Iris pigment epithelial cell (primary cell): ENCODE measurements around the gene ORM1.
"Not testable (repeated sequence)": the region's sequence is repeated elsewhere in the genome, so short reads cannot be mapped to it uniquely, and the experiment has no call there.

Source experiments
- DNase-seq: peaks from one replicate; pipeline ENCODE4 v3.0.0-alpha.2; 2011; ENCODE audit warnings: low read depth

Gene ORM1

DNA sequence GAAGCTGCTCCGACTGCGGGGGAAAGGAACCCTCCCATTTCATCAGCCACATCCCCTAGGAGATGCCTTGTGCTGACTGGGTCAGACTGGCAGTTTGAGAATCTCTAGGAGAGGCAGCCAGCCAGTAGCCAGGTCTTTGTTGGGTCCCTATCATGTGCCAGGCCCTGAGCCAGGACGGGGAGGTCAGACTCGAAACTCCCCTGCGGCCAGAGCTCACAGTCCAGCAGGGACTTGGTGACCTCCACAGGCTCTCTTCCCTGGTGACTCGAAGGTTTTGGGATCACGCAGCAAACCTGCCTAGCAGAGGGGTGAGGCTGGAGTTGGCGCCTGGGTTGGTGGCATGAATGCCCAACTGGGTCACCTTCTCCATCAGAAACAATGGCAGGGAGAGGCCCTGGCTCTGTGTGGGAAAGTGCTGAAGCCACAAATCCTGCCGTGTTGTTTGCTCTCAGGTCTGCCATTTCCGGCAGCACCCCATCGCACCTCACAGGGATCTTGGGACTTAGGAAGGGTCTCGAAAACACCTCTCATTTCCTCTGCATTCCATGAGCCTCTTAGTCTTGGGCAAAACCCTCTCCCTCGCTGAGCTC lies 14.4 kb upstream of the ORM1 start:
- no peak for DNase-seq

DNA sequence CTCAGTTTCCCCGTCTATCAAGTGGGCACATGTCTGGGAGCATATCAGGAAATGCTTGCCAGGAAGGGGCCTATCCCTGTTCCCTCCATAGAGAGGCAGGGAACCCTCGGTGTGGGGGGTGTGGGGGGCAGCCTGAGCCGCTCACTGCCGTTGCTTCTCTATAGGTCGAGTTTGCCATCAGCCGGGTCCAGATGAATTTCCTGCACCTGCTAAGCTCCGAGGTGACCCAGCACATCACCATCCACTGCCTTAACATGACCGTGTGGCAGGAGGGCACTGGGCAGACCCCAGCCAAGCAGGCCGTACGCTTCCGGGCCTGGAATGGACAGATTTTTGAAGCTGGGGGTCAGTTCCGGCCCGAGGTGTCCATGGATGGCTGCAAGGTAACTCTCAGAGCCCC lies 13.8 kb upstream of the ORM1 start:
- DNase-seq, result no peak

GRCh38 chr9:114310471-114311450 lies 12.1 kb upstream of the ORM1 start:
- DNase-seq, result no peak

- no peak for DNase-seq
Measured at GRCh38 chr9:114311571-114312512, 11.1 kb upstream of the ORM1 start.

- no peak for DNase-seq
Measured at GRCh38 chr9:114312513-114312875, 10.4 kb upstream of the ORM1 start.

- DNase-seq, result peak; percentile 8
Measured at GRCh38 chr9:114313186-114313585, 9.7 kb upstream of the ORM1 start.

GRCh38 chr9:114314256-114314867 lies 8.5 kb upstream of the ORM1 start:
- no peak for DNase-seq

GRCh38 chr9:114314881-114315722 lies 7.8 kb upstream of the ORM1 start:
- no peak for DNase-seq

DNA sequence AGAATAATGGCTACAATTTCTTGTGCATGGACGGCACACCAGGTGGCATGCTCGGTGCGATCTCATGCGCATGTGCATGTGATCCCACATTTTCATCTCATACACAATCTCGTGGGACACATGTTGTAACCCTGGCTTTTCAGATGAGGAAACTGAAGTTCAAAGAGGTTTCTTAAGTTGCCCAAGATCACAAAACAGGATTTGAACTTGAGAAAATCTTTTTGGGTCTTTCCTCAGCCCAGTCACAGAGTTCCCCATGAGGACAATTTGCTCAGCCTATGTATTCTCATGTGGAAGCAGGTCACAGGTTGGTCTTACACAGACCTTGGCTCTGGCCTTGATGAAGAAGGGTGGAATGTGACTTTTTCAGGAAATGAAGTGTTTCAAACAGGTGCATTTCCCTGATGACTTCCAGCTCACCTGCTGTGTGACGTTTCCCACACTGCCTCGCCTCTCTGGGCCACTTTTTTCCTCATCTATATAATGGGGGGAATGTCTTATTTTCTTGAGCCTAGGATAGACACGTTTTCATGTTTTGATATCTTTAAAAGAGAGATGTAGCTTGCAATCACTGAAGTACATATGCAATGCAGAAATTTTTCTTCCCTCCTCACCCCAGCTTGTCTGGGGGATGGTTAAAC lies 7.1 kb upstream of the ORM1 start:
- no peak for DNase-seq

- peak; percentile 11 for DNase-seq
Measured at GRCh38 chr9:114316605-114317230, 6.2 kb upstream of the ORM1 start.

DNA sequence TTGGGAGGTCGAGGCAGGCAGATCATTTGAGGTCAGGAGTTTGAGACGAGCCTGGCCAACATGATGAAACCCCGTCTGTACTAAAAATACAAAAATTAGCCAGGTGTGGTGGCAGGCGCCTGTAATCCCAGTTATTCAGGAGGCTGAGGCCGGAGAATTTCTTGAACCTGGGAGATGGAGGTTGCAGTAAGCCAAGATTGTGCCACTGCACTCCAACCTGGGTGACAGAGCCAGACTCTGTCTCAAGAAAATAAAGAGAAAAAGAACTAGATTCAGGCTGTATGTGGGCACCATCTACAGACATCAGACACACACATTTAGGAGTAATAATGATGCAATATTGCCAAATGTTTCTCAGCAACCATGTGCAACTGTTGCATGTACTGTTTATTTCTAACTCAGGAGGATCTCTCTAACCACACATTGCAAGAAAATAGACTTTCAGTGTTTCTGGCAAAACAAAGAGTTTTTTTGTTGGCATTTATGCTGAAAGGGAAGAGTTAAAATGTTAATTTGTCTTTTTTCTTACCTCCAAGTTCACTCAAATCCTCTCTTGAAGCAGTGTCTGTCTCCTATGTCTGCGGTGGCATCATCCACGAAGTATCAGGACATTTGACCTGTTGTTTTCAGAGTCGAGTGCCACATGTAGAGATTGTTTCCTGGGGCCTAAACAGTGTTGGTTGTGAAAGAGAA lies 5.1 kb upstream of the ORM1 start:
- DNase-seq, result peak; percentile 75

DNA sequence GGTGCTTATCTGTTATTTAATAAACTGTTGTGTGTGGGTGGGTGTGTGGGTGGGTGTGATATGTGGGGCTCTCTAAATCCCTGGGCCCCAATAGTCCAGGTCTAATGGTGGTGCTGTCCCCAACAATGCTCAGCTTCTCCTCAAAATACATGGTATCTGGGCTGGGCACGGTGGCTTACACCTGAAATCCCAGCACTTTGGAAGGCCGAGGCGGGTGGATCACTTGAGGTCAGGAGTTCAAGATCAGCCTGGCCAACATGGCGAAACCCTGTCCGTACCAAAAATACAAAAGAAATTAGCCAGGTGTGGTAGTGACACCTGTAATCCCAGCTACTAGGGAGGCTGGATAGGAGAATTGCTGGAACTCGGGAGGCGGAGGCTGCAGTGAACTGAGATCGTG lies 4.5 kb upstream of the ORM1 start:
- no peak for DNase-seq

- DNase-seq, result no peak
Measured at GRCh38 chr9:114319147-114319546, 3.8 kb upstream of the ORM1 start.

GRCh38 chr9:114320710-114321109 lies 2.2 kb upstream of the ORM1 start:
- DNase-seq, result peak; percentile 90

DNA sequence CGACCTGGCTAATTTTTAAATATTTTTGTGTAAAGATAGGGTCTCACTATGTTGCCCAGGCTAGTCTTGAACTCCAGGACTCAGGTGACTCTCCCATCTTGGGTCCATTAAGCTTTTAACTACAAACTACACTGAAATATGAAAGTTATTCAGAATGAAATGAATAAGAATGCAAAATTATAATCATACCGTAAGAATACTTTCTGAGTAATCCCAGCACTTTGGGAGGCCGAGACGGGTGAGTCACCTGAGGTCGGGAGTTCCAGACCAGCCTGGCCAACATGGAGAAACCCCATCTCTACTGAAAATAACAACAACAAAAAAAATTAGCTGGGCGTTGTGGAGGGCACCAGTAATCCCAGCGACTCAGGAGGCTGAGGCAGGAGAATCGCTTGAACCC lies 1.1 kb upstream of the ORM1 start:
- peak; percentile 81 for DNase-seq

- DNase-seq, result peak; percentile 29
Measured at GRCh38 chr9:114322160-114322818, 609 bp upstream of the ORM1 start.

DNA sequence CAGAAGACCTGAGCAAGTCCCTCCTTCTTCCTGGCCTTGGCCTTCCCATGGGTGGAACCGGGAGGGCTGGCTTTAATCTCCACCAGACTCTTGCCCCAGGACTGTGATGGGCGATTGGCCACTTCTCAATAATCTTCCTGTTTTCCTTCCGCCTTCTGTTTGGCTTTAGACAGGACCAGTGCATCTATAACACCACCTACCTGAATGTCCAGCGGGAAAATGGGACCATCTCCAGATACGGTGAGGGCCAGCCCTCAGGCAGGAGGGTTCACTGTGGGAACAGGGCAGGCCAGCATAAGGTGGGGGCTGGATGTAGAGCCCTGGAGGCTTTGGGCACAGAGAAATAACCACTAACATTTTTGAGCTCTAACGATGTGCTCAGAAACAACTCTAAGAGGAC lies 951 bp downstream of the ORM1 start:
- DNase-seq, result not testable (repeated sequence)

DNA sequence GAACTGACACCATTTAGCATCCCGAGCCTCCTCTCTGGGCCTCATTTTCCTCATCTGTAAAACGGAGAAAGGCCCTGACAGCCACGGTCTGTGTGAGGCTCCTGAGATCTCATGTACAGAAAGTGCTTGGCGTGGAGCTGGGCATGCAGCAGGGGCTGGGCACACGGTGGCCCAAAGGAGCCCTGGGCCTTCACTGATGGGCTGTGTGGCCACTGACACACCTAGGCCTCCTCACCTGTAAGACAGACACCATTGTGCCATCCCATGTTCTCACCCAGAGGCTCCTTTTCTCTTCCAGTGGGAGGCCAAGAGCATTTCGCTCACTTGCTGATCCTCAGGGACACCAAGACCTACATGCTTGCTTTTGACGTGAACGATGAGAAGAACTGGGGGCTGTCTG lies 1.6 kb downstream of the ORM1 start:
- no peak for DNase-seq

DNA sequence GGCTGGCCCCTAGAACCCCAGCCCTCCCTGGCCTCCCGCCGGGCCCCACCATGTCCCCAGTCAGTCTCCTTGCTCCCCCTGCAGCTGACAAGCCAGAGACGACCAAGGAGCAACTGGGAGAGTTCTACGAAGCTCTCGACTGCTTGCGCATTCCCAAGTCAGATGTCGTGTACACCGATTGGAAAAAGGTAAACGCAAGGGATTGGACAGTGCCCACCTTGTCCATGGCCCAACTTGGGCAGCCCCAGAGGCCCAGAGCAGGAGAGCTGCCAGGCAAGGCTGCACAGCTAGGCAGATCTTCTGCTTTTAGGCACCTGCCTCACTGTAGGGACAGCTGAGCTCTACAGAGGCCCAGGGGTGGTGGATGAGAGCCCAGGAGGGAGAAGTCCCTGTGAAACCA lies 2.1 kb downstream of the ORM1 start:
- not testable (repeated sequence) for DNase-seq
